Measurements from ENCODE around the gene FGF12. TPM values are rescaled to one million over a fixed set of nuclear protein-coding genes. Genes with fewer than 3 reads are reported as not detected.

FGF12 gene
- total RNA-seq, 1 donor from 2014 or later = 3.2 TPM

DNA sequence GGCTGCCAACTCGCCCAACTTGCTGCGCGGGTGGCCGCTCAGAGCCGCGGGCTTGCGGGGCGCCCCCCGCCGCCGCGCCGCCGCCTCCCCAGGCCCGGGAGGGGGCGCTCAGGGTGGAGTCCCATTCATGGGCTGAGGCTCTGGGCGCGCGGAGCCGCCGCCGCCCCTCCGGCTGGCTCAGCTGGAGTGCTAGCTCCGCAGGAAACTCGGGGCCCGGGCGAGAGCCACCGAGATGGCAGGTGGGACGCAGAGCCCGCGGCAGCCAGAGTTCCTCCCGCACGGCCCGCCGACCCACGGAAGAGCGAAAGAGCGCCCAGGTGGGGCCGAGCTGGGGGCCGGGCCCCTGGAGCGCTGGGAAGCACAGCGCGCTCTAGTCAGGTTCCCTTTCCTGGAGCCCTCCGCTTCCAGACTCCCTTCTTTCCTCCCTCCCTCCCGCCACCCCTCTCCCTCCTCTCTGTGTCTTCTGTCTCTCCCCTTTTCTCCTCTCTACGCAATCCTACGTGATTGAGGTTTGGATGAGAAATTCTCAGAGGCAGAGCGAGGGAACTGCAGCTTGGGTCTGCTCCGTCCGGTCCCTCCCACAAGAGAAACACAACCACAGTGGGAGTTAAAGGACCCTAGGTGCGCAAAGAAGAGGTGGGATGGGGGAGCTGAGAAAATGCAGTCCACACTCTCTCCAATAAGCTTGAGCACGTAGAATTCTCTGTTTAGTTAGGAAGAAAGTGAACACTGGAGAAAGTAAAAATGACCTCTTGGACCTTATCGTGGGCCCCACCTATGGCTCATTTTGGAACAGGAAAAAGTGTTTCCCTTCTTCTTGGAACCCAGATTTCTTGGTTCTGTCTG, 317.3 kb downstream of the FGF12 start:
- no peak for DNase-seq (ENCODE audit: low spot score)

DNA sequence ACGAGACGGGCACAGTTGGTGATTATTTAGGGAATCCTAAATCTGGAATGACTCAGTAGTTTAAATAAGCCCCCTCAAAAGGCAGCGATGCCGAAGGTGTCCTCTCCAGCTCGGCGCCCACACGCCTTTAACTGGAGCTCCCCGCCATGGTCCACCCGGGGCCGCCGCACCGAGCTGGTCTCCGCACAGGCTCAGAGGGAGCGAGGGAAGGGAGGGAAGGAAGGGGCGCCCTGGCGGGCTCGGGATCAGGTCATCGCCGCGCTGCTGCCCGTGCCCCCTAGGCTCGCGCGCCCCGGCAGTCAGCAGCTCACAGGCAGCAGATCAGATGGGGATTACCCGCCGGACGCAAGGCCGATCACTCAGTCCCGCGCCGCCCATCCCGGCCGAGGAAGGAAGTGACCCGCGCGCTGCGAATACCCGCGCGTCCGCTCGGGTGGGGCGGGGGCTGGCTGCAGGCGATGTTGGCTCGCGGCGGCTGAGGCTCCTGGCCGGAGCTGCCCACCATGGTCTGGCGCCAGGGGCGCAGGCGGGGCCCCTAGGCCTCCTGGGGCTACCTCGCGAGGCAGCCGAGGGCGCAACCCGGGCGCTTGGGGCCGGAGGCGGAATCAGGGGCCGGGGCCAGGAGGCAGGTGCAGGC, 318.0 kb downstream of the FGF12 start:
- DNase-seq (ENCODE audit: low spot score) = no peak

DNA sequence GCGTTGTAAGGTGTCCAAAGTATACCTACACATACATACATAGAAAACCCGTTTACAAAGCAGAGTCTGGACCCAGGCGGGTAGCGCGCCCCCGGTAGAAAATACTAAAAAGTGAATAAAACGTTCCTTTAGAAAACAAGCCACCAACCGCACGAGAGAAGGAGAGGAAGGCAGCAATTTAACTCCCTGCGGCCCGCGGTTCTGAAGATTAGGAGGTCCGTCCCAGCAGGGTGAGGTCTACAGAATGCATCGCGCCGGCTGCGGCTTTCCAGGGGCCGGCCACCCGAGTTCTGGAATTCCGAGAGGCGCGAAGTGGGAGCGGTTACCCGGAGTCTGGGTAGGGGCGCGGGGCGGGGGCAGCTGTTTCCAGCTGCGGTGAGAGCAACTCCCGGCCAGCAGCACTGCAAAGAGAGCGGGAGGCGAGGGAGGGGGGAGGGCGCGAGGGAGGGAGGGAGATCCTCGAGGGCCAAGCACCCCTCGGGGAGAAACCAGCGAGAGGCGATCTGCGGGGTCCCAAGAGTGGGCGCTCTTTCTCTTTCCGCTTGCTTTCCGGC, 318.6 kb downstream of the FGF12 start:
- DNase-seq (ENCODE audit: low spot score) = no peak

DNA sequence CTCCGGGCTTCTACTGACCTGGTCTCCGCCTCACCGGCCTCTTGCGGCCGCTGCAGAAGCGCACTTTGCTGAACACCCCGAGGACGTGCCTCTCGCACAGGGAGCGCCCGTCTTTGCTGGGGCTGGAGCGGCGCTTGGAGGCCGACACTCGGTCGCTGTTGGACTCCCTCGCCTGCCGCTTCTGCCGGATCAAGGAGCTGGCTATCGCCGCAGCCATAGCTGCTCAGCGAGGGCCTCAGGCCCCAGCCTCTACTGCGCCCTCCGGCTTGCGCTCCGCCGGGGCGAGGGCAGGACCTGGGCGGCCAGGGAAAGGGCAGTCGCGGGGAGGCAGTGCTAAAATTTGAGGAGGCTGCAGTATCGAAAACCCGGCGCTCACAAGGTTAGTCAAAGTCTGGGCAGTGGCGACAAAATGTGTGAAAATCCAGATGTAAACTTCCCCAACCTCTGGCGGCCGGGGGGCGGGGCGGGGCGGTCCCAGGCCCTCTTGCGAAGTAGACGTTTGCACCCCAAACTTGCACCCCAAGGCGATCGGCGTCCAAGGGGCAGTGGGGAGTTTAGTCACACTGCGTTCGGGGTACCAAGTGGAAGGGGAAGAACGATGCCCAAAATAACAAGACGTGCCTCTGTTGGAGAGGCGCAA, 319.2 kb downstream of the FGF12 start:
- DNase-seq (ENCODE audit: low spot score) = no peak

DNA sequence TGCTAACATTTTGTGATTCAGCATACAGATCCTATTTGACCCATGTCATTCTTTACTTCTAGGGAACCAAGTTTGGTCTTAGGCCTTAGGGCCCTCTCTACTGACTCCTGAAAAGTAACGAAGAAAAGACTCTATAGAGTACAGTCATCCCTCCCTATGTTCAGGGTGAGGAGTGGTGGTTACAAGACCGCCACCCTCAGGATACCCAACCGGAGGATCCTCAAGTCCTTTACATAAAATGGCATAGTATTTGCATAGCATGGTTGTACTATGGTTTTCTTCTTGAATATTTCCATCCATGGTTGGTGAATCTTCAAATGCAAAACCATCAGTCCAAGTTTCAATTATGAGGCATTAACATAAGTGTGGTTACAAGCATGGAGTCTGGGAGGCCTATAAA, 327.6 kb downstream of the FGF12 start:
- DNase-seq (ENCODE audit: low spot score) = no peak

DNA sequence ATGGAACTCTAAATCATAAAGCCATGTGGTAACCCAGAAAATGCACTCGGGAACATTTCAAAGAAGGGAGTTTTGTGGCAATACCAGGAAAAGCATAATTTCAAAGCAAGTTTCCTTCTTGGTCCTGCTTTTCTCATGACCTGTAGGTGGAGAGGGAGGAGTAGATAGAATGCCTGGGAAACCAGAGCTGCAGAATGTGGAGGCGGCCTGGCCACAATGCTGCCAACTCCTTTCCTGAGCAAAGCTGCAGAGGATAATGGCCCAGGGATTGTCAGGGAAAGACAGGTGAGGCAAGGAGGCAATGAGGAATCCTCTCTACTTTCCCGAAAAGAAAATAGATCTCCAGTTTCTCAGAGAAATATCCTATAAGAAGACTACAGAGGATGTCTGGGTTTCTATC, 330.3 kb downstream of the FGF12 start:
- no peak for DNase-seq (ENCODE audit: low spot score)

DNA sequence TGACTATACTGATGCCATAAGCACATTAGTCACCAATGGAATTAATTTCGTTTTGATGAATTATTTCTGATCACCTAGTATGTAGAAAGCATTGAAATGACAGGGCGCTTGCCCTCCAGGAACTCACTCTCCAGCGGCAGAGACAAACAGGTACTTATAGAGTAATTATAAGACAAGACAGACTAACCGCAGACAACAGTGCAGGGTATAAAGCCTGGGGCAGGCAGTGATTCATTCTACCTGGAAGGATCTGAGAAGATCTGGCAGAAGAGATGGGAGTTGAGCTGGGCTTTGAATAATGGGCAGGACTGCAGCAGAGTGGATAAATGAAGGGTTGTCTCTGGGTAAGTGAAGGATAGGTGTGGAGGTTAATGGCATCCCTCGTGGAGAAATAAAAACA, 331.8 kb downstream of the FGF12 start:
- DNase-seq (ENCODE audit: low spot score) = no peak

DNA sequence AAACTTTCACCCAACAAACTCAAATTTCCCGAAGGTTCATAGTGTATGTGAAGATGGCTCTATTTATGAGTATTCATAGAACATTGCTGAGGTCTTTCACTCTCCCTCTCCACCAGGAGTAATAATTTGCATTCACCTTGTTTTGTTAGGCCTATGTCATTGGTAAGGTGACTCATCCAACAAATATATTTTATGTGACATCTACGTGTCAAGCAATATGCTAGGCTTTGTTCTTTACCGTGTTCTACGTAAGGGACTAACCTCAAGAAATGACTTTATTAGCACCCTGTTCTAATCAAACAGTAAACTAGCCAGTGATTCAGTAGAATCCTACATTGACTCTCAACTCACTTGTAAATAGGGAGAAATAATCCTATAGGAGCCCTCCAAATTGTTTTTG, 334.4 kb downstream of the FGF12 start:
- no peak for DNase-seq (ENCODE audit: low spot score)

DNA sequence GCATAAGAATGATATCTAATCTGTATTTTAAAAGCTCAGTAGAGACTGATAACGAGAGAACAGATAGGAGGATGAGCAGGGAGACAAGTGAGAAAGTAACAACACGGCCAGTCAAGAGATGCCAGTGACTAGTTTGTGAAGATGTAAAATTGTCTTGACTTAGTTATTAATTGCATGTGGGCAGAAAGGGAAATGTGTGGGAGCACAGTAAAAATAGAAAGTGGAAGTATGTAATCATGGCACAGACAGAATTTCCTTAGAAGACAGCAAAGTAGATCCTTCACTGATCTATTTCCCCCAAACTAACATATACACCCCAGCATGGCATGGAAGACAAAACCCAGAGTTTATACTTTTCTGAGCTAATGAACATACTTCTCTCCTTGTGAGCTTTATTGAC, 344.5 kb downstream of the FGF12 start:
- DNase-seq (ENCODE audit: low spot score) = no peak

DNA sequence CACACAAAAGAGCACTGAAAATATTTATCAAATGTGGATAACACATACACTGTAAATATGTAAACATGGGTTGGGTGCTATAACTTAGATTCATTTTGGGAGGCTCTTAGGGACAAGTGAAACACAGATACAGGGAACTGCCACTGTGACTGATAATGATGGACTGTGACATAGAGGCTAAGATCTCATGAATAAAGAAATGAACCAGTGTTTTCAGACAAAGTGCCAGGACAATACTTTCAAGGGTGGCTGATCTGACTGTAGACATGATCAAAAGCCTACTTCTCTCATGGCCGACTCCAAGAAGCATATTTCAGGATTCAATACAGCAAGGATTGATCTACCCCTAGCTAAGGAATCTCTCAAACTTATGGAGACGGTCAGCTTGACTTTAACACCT, 353.8 kb downstream of the FGF12 start:
- DNase-seq (ENCODE audit: low spot score) = no peak

DNA sequence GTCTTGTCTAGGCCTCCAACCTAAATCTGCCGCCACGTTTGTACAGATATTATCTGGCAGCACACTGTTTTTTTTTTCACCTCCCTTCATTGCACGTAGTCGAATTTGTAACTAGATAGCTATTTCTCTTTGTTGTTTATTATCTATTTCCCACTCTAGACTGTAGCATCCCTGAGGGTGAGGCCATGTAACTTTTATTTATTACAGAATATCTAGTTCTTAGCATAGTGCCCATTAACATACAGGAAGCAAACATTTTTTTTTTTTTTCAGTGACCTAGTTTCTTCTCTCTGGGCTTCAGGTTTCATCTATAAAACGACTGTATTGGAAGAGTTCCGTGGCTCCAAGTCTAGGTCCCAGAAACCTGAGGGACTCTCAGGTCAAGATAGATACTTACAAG, 354.3 kb downstream of the FGF12 start:
- DNase-seq (ENCODE audit: low spot score) = no peak

DNA sequence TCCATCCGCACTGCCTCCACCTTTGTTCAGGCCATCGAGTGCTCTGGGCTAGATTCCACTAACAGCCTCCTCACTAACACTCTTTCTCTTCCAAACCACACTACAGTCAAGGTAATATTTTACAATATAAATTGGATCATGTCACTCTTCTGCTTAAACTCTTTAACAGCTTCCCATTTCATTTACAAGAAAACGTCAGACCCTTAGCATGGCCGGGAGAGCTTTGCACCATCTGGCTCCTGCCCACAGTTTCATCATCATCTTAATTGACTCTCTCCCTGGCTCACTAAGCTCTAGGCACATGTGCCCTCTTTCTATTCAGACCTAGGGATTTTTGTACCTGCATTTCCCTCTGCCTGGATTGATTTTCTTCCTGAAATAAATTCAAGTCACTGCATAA, 354.7 kb downstream of the FGF12 start:
- DNase-seq (ENCODE audit: low spot score) = no peak

DNA sequence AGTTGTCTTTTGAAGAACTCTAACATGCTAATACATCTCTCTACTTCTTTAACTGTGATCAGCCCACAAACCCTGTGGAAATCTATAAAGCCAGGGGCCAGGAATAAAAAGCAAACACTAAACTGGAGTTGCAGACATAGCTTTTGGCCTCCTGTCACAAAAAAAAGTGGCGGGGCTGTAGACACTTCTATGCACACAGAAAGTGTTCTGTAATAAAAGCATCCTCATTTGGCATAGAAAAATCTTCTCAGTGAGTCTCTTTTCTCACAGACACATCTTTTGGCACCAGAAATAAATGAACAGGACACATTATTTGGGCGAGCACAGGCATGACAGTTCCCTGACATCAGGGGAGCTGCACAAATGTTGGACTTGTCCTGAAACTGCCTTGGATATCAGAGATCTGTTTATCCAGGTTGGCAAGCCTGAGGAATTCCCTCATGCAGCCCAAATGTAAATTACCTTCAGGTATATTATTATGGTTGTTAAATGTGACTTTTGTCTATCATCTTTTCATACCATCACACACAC, 355.4 kb downstream of the FGF12 start:
- DNase-seq (ENCODE audit: low spot score) = no peak

DNA sequence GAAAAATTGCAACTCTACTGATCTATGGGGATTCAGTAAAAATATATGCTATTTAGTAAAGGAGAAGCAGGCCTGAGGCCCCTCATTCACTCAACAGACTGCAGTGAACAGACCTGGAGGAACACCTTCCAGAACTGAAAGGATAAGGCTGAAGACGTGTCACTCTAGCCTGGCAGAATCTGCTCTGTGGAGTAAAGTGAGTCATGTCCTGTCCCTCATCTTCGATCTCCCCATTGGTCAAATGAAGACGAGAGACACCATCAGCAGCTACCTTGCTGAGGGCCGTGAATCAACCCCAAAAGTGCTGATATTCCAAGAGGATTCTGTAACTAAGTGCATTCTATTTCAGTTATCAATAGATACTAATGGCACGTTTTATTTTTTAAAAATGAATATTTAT, 359.7 kb downstream of the FGF12 start:
- DNase-seq (ENCODE audit: low spot score) = no peak

DNA sequence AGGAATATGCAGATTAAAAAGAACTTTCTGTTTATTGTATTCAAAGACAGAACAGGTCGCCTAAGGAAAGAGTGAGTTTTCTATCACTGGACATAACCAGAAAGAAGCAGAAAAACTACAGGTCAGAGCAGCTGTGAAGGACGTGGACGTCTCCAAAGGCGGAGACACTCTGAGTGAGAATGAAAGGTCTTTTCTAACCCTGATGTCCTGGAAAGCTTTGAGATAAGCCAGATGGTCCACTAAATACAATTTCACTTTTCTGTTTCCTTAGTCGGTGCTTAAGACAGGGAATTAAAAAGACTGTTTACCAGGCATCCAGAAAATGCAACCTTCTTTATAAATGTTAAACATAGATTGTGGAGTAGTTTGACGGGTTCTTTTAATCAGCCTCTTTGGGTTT, 360.4 kb downstream of the FGF12 start:
- DNase-seq (ENCODE audit: low spot score) = no peak

DNA sequence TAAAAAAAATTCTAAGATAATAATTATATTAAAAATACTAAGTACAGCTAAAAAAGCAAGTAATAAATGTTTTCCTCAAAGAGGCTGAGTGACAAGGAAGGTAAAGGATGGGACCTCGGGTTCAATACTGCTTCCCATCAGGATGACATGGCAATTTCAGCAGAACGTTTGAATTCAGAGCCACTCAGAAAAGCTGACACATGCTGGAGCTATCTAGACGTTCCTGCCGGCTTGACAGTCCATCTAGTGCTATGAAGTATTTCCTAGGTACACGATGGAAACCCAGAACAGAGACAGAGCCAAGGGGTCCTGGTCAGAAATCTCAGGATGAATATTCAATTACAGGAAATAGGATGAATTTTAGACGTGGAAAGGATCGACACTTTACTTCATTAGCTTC, 361.8 kb downstream of the FGF12 start:
- DNase-seq (ENCODE audit: low spot score) = no peak

DNA sequence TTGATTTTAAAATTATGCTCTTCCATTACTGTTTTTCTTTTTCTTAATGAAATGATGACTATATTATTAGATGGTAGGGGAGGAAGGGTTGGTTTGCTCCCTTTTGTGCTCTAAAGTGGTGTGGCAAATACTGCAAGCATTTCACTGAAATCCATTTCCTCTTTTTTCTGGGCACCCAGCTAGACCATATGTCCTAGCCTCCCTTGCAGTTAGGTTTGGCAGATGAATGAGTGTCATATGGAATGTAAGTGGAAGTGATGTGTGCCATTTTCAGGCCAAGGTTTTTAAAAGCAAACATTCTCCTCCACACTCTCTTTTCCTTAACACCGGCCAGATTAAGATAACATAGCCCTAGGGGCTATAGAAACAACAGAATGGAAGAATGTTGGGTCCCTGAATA, 363.0 kb downstream of the FGF12 start:
- DNase-seq (ENCODE audit: low spot score) = no peak

DNA sequence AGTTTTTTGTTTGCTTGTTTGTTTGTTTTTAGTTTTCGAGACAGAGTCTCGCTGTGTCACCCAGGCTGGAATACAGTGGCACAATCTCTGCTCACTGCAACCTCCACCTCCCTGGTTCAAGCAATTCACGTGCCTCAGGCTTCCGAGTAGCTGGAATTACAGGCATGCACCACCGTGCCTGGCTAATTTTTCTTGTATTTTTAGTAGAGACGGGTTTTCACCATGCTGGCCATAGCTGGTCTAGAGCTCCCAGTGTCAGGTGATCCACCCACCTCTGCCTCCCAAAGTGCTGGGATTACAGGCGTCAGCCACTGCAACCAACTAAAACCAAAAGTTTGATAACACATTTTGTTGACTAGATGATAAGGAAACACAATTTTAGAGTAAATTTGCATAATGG, 372.7 kb downstream of the FGF12 start:
- no peak for DNase-seq (ENCODE audit: low spot score)

DNA sequence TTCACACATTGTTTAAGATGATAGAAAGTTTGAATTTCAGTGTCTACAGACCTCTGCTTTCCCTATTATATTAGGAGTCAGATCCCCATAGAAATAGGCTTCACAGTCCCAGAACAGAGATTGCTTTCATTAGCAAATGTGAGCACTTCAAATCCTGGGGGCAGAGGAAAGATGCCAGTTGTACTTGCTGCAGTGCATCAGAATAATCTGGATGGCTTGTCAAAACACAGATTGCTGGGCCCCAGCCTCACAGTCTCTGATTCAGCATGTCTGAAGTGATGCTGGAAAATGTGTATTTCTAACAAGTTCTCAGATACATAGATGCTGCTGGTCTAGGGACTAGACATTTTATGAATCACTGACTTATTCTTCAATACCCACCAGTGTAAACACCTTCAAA, 375.2 kb downstream of the FGF12 start:
- DNase-seq (ENCODE audit: low spot score) = no peak

DNA sequence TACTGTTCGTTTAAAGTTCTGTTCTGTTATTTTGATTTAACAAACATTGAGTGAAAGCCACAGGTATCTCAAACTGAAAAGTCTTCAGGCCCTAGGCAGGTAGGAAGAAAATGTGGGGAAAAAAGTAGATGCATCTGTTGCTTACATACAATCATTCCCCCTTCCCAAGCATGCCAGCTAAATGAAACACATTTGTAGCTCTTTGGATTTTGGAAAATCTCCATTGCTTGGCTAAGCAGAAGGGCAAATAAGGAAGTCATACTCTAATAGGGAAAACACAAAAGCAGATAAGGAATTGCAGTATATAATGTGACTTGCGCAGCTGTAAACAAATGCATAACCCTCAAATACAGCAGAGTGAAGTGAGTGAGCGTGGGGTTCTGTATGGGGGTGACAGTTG, 375.9 kb downstream of the FGF12 start:
- DNase-seq (ENCODE audit: low spot score) = no peak

DNA sequence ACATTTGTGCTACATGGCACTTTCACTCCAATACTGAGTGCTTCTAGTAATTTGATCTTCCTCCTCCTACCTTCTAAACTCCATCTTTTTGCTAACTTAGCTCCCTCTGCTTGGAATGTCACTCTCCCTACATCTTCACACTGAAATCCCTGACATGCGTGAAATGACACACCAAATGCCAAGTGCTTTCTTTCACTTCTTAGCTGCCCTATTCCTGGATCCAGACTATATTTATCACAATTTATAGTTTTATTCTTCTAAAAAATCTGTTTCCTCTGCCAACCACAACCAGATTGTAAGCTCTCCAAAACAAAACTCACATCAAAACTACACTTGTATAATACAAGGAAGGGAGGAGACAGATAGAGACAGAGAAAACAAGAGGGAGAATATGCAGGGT, 387.3 kb downstream of the FGF12 start:
- DNase-seq (ENCODE audit: low spot score) = no peak

DNA sequence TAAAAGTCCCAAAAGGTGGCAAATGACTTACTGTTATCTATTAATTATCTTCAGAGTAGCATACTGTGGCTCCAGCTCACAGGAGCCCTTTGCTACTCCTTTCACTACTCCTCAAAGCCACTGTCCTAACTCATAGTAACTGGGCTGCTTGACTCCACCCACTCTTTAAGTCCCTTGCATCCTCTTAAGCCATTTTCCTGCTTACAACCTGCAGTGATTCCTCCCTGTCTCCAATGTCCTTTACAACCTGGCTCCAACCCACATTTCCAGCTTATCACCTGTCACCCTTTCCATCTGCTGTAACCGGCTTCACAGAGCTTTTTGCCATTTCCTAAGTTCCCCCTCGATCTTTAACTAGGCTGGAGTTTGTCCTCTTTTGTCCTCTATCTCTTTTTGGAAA, 388.1 kb downstream of the FGF12 start:
- no peak for DNase-seq (ENCODE audit: low spot score)

DNA sequence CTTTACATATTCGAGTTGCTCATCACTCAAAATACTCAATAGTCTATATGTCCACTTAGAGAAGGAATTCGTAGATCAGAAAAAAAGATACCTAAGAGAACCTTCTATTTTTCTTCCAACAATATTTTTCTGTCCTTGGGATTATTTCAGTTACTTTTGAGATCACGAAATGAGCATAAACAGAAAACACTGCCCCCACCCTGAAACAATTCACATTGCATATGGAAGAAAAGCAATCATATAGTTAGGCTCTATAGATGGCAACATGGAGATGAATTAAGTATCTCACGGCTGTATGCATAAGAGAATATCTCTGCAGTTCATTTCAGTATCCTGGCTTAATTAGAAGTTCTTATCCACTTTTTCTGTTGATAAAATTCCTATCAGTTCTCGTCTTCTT, 391.1 kb downstream of the FGF12 start:
- no peak for DNase-seq (ENCODE audit: low spot score)

Measured in ureter (tissue), 1 donor.